ENCODE measurements around the gene RAB40B.

- TF ChIP-seq POLR2A (IDR thresholded peaks at IDR 0.05) = no peak
- no peak for TF ChIP-seq CTCF (IDR thresholded peaks at IDR 0.05)
Measured at GRCh38 chr17:82640036-82640435, 58.5 kb downstream of the RAB40B start.
